IMR-90 (cell line): Measurements from ENCODE around the gene DDX27. TPM values are rescaled to one million over a fixed set of nuclear protein-coding genes. Genes with fewer than 3 reads are reported as not detected.

Source experiments
- ATAC-seq: fragments of 200-7000 bp; cut with Tn5 transposase; 2 replicates; pipeline ENCODE4 v1.9.1; 2020; ENCODE audit warnings: low read depth, mild to moderate bottlenecking, moderate library complexity
- BruUV-seq: library from RNA; stranded (reverse); fragments of 400-500 nt; replicated peaks from 2 replicates; lab custom pipeline; 2021; lab: Mats Ljungman, UMichigan
- CTCF ChIA-PET: fragments of 300-600 bp; formaldehyde crosslinking; extraction: SDS; loops from one replicate; lab custom pipeline; 2021; ENCODE audit warnings: antibody characterized with exemption; lab: Yijun Ruan, JAX
- POLR2A ChIA-PET: fragments of 300-600 bp; sonication (Branson Sonifier 250); formaldehyde crosslinking; loops from one replicate; lab custom pipeline; 2022; ENCODE audit warnings: antibody characterized with exemption; ENCODE audit not compliant: unreplicated experiment; lab: Charles Lee
- DNase-seq: peaks from one replicate; pipeline ENCODE4 v3.0.0; 2013
- H2AFZ ChIP-seq: replicated peaks from 2 replicates; pipeline ENCODE3; 2013; ENCODE audit warnings: low read length, mild to moderate bottlenecking; ENCODE audit not compliant: poor library complexity
- H2AK5ac ChIP-seq: 2 replicates; pipeline ENCODE4 v1.6.1; 2013; ENCODE audit warnings: low read depth, low read length, inconsistent platforms
- H2AK9ac ChIP-seq: replicated peaks from 2 replicates; pipeline ENCODE3; 2013; ENCODE audit warnings: mild to moderate bottlenecking, low read depth, low read length, moderate library complexity; ENCODE audit not compliant: poor library complexity
- H2BK120ac ChIP-seq: 2 replicates; pipeline ENCODE4 v1.6.1; 2013; ENCODE audit warnings: low read depth, low read length, inconsistent platforms
- H2BK15ac ChIP-seq: 3 replicates; pipeline ENCODE4 v1.6.1; 2013; ENCODE audit warnings: low read depth, low read length, inconsistent platforms
- H2BK20ac ChIP-seq: 2 replicates; pipeline ENCODE4 v1.6.1; 2013; ENCODE audit warnings: low read depth, mild to moderate bottlenecking, inconsistent platforms, low read length, moderate library complexity
- H2BK5ac ChIP-seq: 2 replicates; pipeline ENCODE4 v1.6.1; 2013; ENCODE audit warnings: mild to moderate bottlenecking, low read depth, low read length, inconsistent platforms; ENCODE audit not compliant: poor library complexity, severe bottlenecking
- H3K14ac ChIP-seq: replicated peaks from 2 replicates; pipeline ENCODE4 v1.6.1; 2013; ENCODE audit warnings: low read depth, low read length, inconsistent platforms
- H3K18ac ChIP-seq: 2 replicates; pipeline ENCODE4 v1.6.1; 2013; ENCODE audit warnings: low read depth, low read length, control low read depth
- H3K23ac ChIP-seq: 2 replicates; pipeline ENCODE4 v1.6.1; 2013; ENCODE audit warnings: low read depth, low read length, inconsistent platforms
- H3K27ac ChIP-seq: 2 replicates; pipeline ENCODE4 v1.5.1; 2013; ENCODE audit warnings: mild to moderate bottlenecking, control low read depth, low read length; ENCODE audit not compliant: insufficient read depth
- H3K27me3 ChIP-seq: 2 replicates; pipeline ENCODE4 v1.6.1; 2013; ENCODE audit warnings: low read length; ENCODE audit not compliant: control insufficient read depth, insufficient read depth
- H3K36me3 ChIP-seq: 2 replicates; pipeline ENCODE4 v1.6.1; 2013; ENCODE audit warnings: low read length, mixed read lengths; ENCODE audit not compliant: control insufficient read depth, insufficient read depth
- H3K4ac ChIP-seq: 2 replicates; pipeline ENCODE4 v1.6.1; 2013; ENCODE audit warnings: low read depth, low read length, inconsistent platforms
- H3K4me1 ChIP-seq: 2 replicates; pipeline ENCODE4 v1.6.1; 2013; ENCODE audit warnings: low read length, mixed read lengths; ENCODE audit not compliant: control insufficient read depth, insufficient read depth
- H3K4me2 ChIP-seq: 2 replicates; pipeline ENCODE4 v1.6.1; 2013; ENCODE audit warnings: low read depth, mild to moderate bottlenecking, control low read depth, low read length, moderate library complexity
- H3K4me3 ChIP-seq: 2 replicates; pipeline ENCODE4 v1.5.1; 2013; ENCODE audit warnings: low read depth, mild to moderate bottlenecking, control low read depth, low read length, moderate library complexity; ENCODE audit not compliant: insufficient read depth
- H3K56ac ChIP-seq: 2 replicates; pipeline ENCODE4 v1.6.1; 2013; ENCODE audit warnings: low read length, inconsistent platforms; ENCODE audit not compliant: insufficient read depth; ENCODE audit errors: extremely low read depth
- H3K79me1 ChIP-seq, 2 experiments: 2 replicates each; pipeline ENCODE4 v1.6.1; 2013; ENCODE audit warnings: low read length in 2 of 2, inconsistent platforms in 1 of 2, low read depth in 1 of 2
- H3K9ac ChIP-seq: 2 replicates; pipeline ENCODE4 v1.6.1; 2013; ENCODE audit warnings: low read depth, low read length, control low read depth
- H3K9me1 ChIP-seq: 2 replicates; pipeline ENCODE4 v1.6.1; 2013; ENCODE audit warnings: low read length, inconsistent platforms; ENCODE audit not compliant: insufficient read depth
- H3K9me3 ChIP-seq: 2 replicates; pipeline ENCODE4 v1.6.1; 2013; ENCODE audit warnings: low read length; ENCODE audit not compliant: control insufficient read depth, insufficient read depth
- H4K20me1 ChIP-seq: 2 replicates; pipeline ENCODE4 v1.6.1; 2013; ENCODE audit warnings: low read length, inconsistent platforms; ENCODE audit not compliant: insufficient read depth
- H4K5ac ChIP-seq: 2 replicates; pipeline ENCODE4 v1.6.1; 2013; ENCODE audit warnings: mild to moderate bottlenecking, low read depth, low read length, control low read depth
- H4K8ac ChIP-seq, 2 experiments: 2 replicates each; pipeline ENCODE4 v1.6.1; 2013; ENCODE audit warnings: low read depth in 2 of 2, low read length in 2 of 2, control low read depth in 1 of 2, inconsistent platforms in 1 of 2
- H4K91ac ChIP-seq: 2 replicates; pipeline ENCODE4 v1.6.1; 2013; ENCODE audit warnings: low read depth, low read length, inconsistent platforms; ENCODE audit not compliant: insufficient read depth
- CHD1 ChIP-seq: IDR thresholded peaks from 2 replicates; pipeline ENCODE4 v1.6.1; 2012; ENCODE audit warnings: low read depth, low read length, improper control_type of control experiment
- MAFK ChIP-seq: IDR thresholded peaks from 2 replicates; pipeline ENCODE4 v1.6.1; 2012; ENCODE audit warnings: low read depth, low read length, improper control_type of control experiment
- POLR2A ChIP-seq: IDR thresholded peaks from 2 replicates; pipeline ENCODE4 v1.6.1; 2012; ENCODE audit warnings: mild to moderate bottlenecking, low read depth, low read length
- WGBS, 2 experiments: methylation state at CpG; one replicate each; pipeline versions ENCODE4 v1.1.5 to v1.1.7; 2013; ENCODE audit warnings: missing lambda C conversion rate in 2 of 2; ENCODE audit not compliant: insufficient read length in 1 of 2; ENCODE audit errors: extremely low coverage in 2 of 2; 5-methylcytosine and 5-hydroxymethylcytosine counted together
- dilution Hi-C: fragments of 300-500 bp; cut with HindIII; formaldehyde crosslinking; loops from one replicate; pipeline ENCODE4 v1.14.3; 2018; ENCODE audit warnings: low sequenced_read_pairs; ENCODE audit not compliant: unreplicated experiment
- in situ Hi-C: fragments of 300-500 bp; cut with MboI; formaldehyde crosslinking; loops from 3 replicates; pipeline ENCODE4 v1.14.3; 2019; ENCODE audit warnings: low sequenced_read_pairs, inconsistent platforms, mixed read lengths
- intact Hi-C: fragments of 100-400 bp; cut with micrococcal nuclease; formaldehyde crosslinking; loops from 2 replicates; pipeline ENCODE4 v1.10.0; 2022
- polyA plus RNA-seq, 3 experiments: library from polyadenylated mRNA; depleted of rRNA; stranded (reverse); fragments of >200 nt; gene quantifications; 2 replicates each; pipeline ENCODE4 v1.2.3, GENCODE V29; 2012; ENCODE audit warnings: low replicate concordance in 1 of 3
- total RNA-seq: library from RNA; depleted of rRNA; stranded (reverse); fragments of >200 nt; gene quantifications from 2 replicates; pipeline ENCODE4 v1.2.3, GENCODE V29; 2012

Gene DDX27
- total and polyA plus RNA-seq, 2 of the 4 experiments (the other 2 are of a cell fraction) = 33.2 to 36.7 TPM

DNA sequence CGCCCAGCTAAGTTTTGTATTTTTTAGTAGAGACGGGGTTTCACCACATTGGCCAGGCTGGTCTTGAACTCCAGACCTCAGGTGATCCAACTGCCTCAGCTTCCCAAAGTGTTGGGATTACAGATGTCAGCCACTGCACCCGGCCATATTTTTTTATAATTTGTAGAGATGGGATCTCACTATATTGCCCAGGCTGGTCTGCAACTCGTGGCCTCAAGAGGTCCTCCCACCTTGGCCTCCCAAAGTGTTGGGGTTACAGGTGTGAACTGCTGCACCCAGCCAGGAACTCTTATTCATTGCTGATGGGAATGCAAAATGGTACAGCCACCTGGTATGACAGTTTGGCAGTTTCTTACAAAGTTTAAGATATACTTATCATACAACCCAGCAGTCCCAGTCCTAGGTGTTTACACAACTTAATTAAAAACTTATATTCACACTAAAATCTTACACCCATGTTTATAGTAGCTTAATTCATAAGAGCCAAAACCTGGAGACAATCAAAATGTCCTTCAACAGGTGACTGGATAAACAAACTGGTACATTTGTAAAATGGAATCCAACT lies 19.4 kb upstream of the DDX27 start:
- Histone ChIP-seq H2BK15ac (no peak overlapping the region), H3K14ac (no peak overlapping the region), H3K9me3 (no peaks in the 10 kb centered on the region), H3K4me2 (no peak overlapping the region), H3K36me3 (no peaks in the 10 kb centered on the region), H3K56ac (no peak overlapping the region), H3K4me3 (no peak overlapping the region), H2BK5ac (no peak overlapping the region), H3K18ac (no peak overlapping the region), H2BK120ac (no peak overlapping the region), H2AFZ (no peak overlapping the region), H2BK20ac (no peak overlapping the region), H3K9me1 (no peaks in the 10 kb centered on the region), H2AK9ac (no peak overlapping the region), H4K5ac (no peak overlapping the region), H4K91ac (no peak overlapping the region), H3K4me1 (no peaks in the 10 kb centered on the region), H2AK5ac (no peak overlapping the region), H3K27me3 (no peaks in the 10 kb centered on the region), H3K4ac (no peak overlapping the region), H4K8ac (no peak overlapping the region), H3K23ac (no peak overlapping the region), H3K79me1 (no peaks in the 10 kb centered on the region), H3K27ac (no peak overlapping the region), H4K20me1 (no peaks in the 10 kb centered on the region), H3K9ac (no peak overlapping the region)
- in situ Hi-C loops = no loop called here
- ATAC-seq = no peak
- dilution Hi-C loops = no loop called here
- ChIA-PET CTCF (interaction anchor here (0.9 kb wide), 1 partner anchor 18 kb away, joined by 3 read pairs; no protein-coding TSS in a partner anchor), POLR2A (no interaction called here)
- intact Hi-C loops = no loop called here
- BruUV-seq = no TSS peak
- whole genome bisulfite sequencing, 2 experiments = 100% methylated on average over 2 of the region's 4 CpGs; no CpG with 5 or more reads in 1 of the 2 experiments
- TF ChIP-seq POLR2A (no peak), MAFK (no peak), CHD1 (no peak)
- DNase-seq = no peak
